ENCODE data around the gene NHLRC4. TPM values are rescaled to one million over a fixed set of nuclear protein-coding genes. Genes with fewer than 3 reads are reported as not detected.

The NHLRC4 gene
- total and polyA plus RNA-seq, 2 donors (not counting 1 experiment from before 2014, with no cell fraction given): 0.66 to 3.3 TPM

DNA sequence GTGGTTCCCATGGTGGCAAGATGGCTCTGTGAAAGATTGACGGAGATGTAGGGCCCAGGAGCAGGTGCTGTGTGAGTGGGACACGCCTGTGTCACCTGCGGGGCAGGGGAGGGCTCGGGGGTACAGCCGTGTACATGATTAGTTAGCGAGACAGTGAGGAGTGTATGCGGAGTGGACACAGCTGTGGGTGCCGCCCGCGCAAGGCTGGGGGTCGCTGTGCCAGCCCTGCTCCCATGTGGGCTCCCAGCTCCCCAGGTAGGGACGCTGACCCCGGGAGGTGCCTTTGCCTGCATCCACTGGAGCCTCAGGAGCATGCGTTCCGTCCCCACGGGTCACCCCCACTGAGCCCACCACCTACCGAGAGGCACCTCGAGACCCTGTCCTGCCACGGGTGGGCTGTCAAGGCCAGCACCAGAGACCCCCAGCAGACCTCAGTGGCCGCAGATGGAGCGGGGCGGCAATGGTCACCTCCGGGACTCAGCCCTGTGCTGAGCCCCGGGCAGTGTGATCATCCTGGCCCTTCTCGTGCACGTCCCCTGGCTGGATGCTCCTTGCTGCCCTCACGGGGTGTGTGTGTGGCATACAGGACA, 31.9 kb upstream of the NHLRC4 start:
- Histone ChIP-seq H3K27ac (ENCODE audit: insufficient read depth, low read length) (no peak overlapping the region), H3K79me2 (ENCODE audit: control insufficient read depth, insufficient read depth, low read length) (peaks cover 83% of the 10 kb centered on the region), H3K9me3 (ENCODE audit: control insufficient read depth, insufficient read depth, low read depth, low read length) (no peaks in the 10 kb centered on the region), H2AFZ (ENCODE audit: low read length) (no peak overlapping the region), H3K4me1 (ENCODE audit: control insufficient read depth, extremely low read depth, insufficient read depth, low read length) (peaks cover 5% of the 10 kb centered on the region), H3K36me3 (ENCODE audit: control insufficient read depth, insufficient read depth, low read length) (peaks cover 20% of the 10 kb centered on the region), H3K27me3 (ENCODE audit: control insufficient read depth, insufficient read depth, low read length) (no peaks in the 10 kb centered on the region), H3K9ac (ENCODE audit: insufficient read depth, low read length) (no peak overlapping the region), H4K20me1 (ENCODE audit: control insufficient read depth, extremely low read depth, insufficient read depth, low read length) (no peaks in the 10 kb centered on the region), H3K4me2 (ENCODE audit: extremely low read depth, insufficient read depth, low read length) (no peak overlapping the region), H3K4me3 (replicated peaks in 1 of 4; ENCODE audit: control extremely low read depth in 1 of 4, insufficient read depth in 1 of 4, low read depth in 3 of 4, low read length in 4 of 4) (no peak overlapping the region)
- TF ChIP-seq EZH2 (IDR thresholded peaks at IDR 0.05; ENCODE audit: low read length, missing control alignments) (no peak), CTCF (conservative IDR thresholded peaks at IDR 0.05 in 1 of 2, IDR thresholded peaks at IDR 0.05 in 1 of 2; ENCODE audit: low read depth in 1 of 2, low read length in 2 of 2) (no peak)
- no peak for DNase-seq (ENCODE audit: low read depth in 2 of 2)

- peak; percentile 73 to 79 for DNase-seq (ENCODE audit: low read depth in 2 of 2)
- Histone ChIP-seq H3K27me3 (ENCODE audit: control insufficient read depth, insufficient read depth, low read length) (no peaks in the 10 kb centered on the region), H3K9me3 (ENCODE audit: control insufficient read depth, insufficient read depth, low read depth, low read length) (no peaks in the 10 kb centered on the region), H3K27ac (ENCODE audit: insufficient read depth, low read length) (peak overlapping the region; percentile 27), H3K79me2 (ENCODE audit: control insufficient read depth, insufficient read depth, low read length) (peaks cover 83% of the 10 kb centered on the region), H3K36me3 (ENCODE audit: control insufficient read depth, insufficient read depth, low read length) (peaks cover 21% of the 10 kb centered on the region), H3K4me2 (ENCODE audit: extremely low read depth, insufficient read depth, low read length) (no peak overlapping the region), H3K4me3 (replicated peaks in 1 of 4; ENCODE audit: control extremely low read depth in 1 of 4, insufficient read depth in 1 of 4, low read depth in 3 of 4, low read length in 4 of 4) (no peak overlapping the region), H3K9ac (ENCODE audit: insufficient read depth, low read length) (no peak overlapping the region), H4K20me1 (ENCODE audit: control insufficient read depth, extremely low read depth, insufficient read depth, low read length) (no peaks in the 10 kb centered on the region), H2AFZ (ENCODE audit: low read length) (no peak overlapping the region), H3K4me1 (ENCODE audit: control insufficient read depth, extremely low read depth, insufficient read depth, low read length) (peaks cover 5% of the 10 kb centered on the region)
- no peak for TF ChIP-seq CTCF (conservative IDR thresholded peaks at IDR 0.05 in 1 of 2, IDR thresholded peaks at IDR 0.05 in 1 of 2; ENCODE audit: low read depth in 1 of 2, low read length in 2 of 2)
- no peak for TF ChIP-seq EZH2 (IDR thresholded peaks at IDR 0.05; ENCODE audit: low read length, missing control alignments)
Measured at GRCh38 chr16:535446-536405, 31.1 kb upstream of the NHLRC4 start.

DNA sequence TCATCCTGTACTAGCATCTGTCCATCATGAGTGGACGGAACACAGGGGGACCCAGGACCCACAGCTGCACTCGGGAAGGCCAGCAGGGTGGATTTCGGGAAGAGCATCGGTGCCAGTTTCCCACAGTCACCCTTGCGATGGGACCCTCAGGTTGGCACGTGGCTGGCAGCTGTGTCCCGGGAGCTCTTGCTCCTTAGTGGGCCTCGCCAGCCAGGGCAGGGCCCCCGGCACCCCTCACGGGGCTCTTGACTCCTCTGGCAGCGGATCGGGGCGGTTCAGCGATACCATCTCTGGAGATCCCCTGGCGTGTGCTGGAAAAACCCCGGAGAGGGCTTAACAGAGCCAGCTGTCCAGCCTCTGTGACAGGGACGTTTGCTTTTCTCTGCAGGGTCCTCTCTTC, 30.1 kb upstream of the NHLRC4 start:
- no peak overlapping the region for H3K9ac ChIP-seq (ENCODE audit: insufficient read depth, low read length)
- no peak for DNase-seq (ENCODE audit: low read depth in 2 of 2)
- peaks cover 26% of the 10 kb centered on the region for H3K36me3 ChIP-seq (ENCODE audit: control insufficient read depth, insufficient read depth, low read length)
- H4K20me1 ChIP-seq (ENCODE audit: control insufficient read depth, extremely low read depth, insufficient read depth, low read length): no peaks in the 10 kb centered on the region
- TF ChIP-seq CTCF (conservative IDR thresholded peaks at IDR 0.05 in 1 of 2, IDR thresholded peaks at IDR 0.05 in 1 of 2; ENCODE audit: low read depth in 1 of 2, low read length in 2 of 2) (no peak), EZH2 (IDR thresholded peaks at IDR 0.05; ENCODE audit: low read length, missing control alignments) (no peak)
- no peak overlapping the region for H3K27ac ChIP-seq (ENCODE audit: insufficient read depth, low read length)
- H3K27me3 ChIP-seq (ENCODE audit: control insufficient read depth, insufficient read depth, low read length): no peaks in the 10 kb centered on the region
- H3K4me3 ChIP-seq (replicated peaks in 1 of 4; ENCODE audit: control extremely low read depth in 1 of 4, insufficient read depth in 1 of 4, low read depth in 3 of 4, low read length in 4 of 4): no peak overlapping the region
- H3K4me1 ChIP-seq (ENCODE audit: control insufficient read depth, extremely low read depth, insufficient read depth, low read length): peaks cover 5% of the 10 kb centered on the region
- no peak overlapping the region for H2AFZ ChIP-seq (ENCODE audit: low read length)
- H3K4me2 ChIP-seq (ENCODE audit: extremely low read depth, insufficient read depth, low read length): no peak overlapping the region
- H3K9me3 ChIP-seq (ENCODE audit: control insufficient read depth, insufficient read depth, low read depth, low read length): no peaks in the 10 kb centered on the region
- peaks cover 82% of the 10 kb centered on the region for H3K79me2 ChIP-seq (ENCODE audit: control insufficient read depth, insufficient read depth, low read length)
